ENCODE measurements around the gene SNX10.

The SNX10 gene

GRCh38 chr7:26340476-26341018, 48.9 kb downstream of the SNX10 start:
- no peak for DNase-seq

DNA sequence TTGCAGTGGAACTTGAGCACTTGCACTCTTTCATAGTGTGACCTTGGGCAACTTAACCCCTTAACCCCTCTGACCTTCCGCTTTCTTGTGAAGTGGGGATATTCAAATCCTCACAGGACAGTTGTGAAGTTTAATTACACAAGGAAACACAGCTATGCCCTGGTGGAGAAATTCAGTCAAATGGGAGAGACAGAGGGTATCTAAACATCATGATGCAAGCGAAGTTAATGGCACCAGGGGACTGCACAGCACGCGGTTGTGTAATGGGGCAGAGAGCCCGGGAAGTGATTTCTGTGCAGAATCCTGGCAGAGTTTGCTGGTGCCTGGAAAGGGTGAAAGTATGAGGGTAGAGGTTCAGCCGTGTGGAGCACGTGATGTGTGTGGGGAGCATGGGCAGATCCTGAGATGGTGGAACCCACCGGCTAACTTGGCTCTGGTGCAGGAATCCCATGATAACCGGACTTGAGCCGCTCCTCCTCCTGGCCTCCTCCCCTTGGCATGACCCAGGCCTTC, 51.7 kb downstream of the SNX10 start:
- DNase-seq: no peak

DNA sequence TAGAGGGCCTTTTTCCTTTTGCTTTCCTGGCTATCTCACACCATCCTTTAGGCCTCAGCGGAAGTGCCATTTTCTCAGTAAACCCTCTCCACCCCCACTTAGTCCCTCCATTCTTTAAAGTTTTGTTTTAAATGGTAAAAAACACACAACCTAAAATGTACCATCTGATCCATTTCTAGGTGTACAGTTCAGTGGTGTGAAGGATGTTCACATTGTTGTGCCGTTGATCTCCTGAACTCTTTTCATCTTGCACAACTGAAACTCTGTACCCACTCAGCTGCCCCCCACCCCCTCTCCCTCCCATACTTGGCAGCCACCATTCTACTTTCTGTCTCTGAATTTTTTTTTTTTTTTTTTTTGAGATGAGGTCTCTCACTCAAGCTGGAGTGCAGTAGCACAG, 52.2 kb downstream of the SNX10 start:
- no peak for DNase-seq

- no peak for DNase-seq
Measured at GRCh38 chr7:26345202-26345601, 53.5 kb downstream of the SNX10 start.

DNA sequence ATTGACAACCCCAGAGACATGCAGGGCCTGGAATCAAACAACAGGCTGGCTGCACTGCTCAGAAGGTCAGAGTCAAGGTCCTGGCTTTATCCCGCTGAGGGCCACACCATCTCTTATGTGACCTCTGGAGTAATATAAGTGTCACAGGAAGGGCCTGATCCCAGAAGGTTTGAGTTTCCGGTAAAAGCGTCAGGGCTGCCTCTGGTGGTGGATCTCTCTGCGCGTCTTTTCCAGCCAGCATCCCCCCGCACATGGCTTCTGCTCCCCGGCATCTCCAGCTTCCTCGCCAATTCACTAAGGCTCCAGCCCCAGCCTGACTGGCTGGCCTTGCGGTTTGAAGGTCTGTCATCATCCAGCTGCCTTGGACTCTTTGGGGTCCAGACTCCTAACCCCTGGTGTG, 54.2 kb downstream of the SNX10 start:
- no peak for DNase-seq

DNA sequence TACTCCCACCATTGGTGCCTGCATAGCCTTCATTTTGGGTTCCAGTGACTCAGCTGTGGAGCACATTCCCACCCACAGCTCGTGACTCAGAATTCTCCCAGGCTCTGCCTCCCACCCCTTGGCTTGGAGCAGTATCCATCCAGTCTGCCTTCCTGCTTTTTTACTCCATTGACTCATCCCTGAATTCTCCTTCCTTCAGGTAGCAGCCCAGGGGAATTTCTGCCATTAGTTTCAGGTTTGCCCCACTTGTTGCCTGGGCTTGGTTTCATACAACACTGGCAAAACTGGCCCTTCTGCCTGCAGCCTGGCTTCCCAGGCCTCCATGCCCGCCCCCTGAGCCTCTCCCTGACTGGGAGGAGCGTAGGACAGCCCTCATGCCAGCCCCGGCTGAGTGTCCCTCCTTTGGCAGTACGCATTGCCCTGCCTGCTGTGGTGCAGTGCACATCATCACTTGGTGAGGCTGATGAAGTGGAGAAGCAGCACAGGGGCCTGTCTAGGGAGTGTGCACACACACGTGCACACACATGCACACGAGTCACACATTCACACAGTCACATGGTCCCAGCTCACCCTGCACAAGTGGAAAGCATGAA, 55.0 kb downstream of the SNX10 start:
- DNase-seq: no peak

DNA sequence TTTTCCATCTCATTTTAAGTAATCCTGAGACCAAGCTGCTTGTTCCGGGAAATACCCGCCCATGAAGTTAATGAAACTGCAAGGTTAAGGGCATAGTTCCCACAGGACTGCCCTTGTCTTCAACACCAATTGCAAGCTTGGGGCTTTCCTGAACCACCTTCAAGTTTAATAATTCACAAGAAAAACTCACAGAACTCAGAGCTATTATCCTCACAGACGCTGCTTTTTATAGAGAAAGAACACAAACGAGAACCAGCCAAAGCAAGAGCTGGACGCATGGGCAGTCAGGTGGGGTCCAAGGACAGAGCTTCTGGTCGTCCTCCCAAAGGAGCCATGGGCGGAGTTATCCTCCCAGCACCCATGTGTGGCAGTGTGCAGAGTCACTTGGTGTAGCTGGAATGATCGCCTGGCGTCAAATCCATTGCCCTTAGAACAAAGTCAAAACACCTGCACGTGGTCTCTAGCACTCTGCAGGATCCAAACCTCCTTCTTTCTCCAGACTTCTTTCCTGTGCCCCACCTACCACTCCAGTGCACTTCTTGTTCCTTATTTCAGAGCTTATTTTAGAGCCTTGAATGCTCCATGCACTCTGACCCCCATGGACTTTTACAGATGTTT, 56.7 kb downstream of the SNX10 start:
- no peak for DNase-seq

GRCh38 chr7:26349005-26349915, 57.6 kb downstream of the SNX10 start:
- no peak for DNase-seq

- DNase-seq: no peak
Measured at GRCh38 chr7:26351171-26351570, 59.5 kb downstream of the SNX10 start.

DNA sequence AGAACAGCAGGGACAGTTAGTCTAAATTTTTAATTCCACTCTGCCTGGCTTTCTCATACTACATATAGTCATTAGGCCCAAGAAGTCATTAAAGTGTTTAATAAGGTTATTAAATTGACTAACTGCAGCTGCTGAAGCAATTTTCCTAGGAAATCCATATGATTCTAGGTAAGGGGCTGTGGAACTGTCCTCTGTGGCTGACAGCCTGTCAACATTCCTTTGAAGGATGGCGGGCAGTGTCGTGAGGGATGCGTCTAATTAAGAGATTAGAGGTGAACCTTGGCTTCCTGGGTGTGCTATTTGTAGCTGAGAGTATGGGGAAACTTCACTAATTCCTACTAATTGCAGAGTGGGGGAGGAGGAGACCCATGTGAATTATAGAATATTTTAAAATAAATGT, 64.6 kb downstream of the SNX10 start:
- DNase-seq: no peak

DNA sequence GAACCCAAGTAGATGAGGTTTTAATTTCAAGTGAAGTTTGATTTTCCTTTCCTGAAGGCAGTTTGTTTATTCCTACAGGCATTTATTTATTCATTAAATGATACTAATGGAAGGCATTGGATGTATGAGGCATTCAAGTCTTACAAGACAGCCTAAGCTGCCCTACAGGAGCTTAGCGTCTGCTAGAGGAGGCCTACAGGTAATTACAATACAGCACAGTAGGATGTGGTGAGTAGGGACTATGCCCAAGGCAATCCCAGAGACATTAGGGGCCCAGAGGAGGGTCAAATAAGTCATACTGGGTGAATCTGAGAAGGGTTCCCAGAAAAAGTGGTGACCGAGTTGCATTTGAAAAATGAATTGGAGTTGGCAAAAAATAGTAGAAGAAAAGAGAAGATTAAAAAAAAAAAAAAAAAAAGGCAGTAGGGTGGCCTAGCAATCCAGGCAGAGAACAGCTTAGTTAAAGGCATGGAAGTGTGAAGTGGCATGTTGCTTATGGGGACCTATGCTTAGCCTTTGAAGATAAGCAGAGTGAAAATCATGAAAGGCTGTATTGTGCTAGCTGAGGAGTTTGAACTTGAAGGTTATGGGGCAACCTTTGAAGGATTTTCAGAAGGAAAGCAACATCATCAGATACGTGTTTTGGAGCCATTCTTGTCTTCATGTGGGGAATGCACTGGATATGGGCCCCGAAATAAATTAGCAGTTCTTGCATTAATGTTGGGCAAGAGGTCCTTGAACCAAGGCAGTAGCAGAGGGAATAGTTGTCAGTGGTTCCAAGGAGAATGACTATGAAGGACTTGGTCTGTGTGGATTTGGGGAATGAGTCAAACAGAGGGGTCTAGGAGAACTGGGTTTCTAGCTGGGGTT, 65.5 kb downstream of the SNX10 start:
- DNase-seq: no peak

DNA sequence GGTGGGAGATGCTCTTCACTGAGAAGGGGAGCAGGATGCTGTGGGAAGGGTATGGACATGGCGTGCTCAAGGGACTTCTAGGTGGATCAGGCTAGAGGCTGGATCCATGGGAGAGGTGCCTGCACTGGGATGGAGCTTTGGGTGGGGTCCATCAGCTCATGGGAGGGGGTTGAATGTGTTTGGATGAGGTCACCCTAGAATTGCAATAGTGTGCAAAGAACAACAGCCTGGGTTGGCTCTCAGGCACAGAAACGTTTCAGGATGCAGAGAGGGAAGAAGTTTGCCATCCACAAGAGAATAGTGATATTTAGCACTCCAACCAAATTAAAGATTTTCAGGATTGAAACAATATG, 66.1 kb downstream of the SNX10 start:
- DNase-seq: no peak

- DNase-seq: no peak
Measured at GRCh38 chr7:26360650-26361049, 69.0 kb downstream of the SNX10 start.

DNA sequence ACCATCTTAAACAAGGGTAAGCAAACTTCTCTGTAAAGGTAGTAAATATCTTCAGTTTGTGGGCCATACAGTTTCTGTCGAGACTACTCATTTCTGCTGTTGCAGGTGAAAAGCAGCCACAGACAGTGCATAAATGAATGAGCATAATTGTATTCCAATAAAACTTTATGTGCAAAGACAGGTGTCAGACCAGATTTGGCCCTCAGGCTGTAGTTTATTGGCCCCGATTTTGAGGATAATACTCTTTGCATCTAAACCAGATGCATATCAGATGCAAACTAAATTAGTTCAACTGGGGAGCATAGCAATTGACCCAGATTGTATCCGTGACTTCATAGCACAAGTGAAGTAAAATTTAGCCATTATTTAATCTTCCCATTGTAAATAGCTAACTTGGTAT, 70.0 kb downstream of the SNX10 start:
- no peak for DNase-seq

DNA sequence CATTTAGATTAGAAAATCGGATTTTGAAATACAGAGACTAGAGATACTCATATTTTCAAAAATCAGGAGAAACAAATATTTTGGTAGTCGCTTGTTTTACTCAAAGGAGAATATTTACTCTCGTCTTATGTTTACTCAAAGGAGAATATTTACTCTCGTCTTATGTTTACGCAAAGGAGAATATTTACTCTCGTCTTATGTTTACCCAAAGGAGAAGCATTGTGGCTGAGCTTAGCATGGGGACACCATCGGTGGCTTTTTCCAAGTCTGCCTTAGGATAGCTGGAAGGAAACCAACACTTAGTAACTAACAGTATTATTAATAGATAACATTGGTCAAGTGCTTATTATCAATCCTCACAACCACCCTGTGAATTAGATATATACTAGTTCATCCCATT, 71.8 kb downstream of the SNX10 start:
- DNase-seq: no peak

GRCh38 chr7:26365077-26365900, 73.6 kb downstream of the SNX10 start:
- peak; percentile 28 for DNase-seq

GRCh38 chr7:26365901-26366275, 74.2 kb downstream of the SNX10 start:
- no peak for DNase-seq

- DNase-seq: no peak
Measured at GRCh38 chr7:26367219-26367711, 75.6 kb downstream of the SNX10 start.

DNA sequence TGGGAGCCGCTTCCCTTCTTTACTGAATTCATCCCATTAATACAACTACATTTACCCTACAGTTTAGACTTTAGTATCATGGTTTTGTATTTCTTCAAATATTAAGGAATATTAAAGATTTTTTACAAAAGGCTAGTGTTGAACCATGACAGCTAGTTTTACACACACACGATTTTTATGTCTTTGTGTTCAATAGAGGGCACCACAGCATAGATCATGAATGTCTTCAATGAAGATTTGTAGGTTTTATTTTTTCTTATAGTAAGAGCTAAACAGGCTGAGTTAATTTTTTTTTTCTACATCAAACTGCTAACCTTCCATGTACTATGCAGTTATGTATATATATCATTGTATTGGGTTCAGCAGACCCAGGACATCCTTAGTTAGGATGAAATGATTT, 76.9 kb downstream of the SNX10 start:
- DNase-seq: no peak

GRCh38 chr7:26369593-26369992, 77.9 kb downstream of the SNX10 start:
- DNase-seq: no peak

DNA sequence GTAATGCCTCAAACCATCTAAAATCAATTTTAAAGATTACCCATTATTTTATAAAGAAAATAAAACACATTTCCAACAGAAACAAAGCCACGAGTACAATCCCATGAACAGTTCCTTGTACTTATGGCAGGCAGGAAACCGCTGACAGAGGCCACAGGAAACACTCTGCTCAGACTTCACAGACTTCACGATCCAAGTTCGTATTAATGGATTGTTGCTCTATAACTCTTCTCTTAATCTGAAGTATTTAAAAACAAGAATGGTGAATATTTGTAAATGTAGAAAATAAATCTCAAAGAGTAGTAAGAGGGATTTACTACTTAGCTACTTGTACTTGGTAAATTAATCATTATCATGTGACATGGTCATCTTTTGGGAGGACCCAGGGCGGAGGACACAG, 78.3 kb downstream of the SNX10 start:
- no peak for DNase-seq

DNA sequence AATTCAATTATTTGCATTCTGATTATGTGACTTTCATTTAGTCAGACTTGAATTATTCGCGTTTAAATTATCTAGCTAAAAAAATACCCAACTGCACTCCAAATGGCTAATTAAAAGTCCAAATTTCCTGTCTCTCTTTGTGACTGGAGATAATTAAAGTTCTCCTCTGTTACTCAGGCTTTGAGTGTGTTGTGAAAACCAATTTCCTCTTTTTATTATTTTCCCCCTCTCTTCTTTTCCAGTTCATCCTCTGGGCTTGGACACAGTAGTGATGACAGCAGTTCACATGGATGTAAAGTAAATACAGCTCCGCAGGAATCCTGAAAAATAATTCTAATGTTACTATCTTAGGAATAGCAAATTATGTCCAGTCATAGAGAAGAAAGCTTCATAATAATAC, 80.6 kb downstream of the SNX10 start:
- DNase-seq: no peak
